DND-41 (cell line): Measurements from ENCODE around the gene TMC2.

Experiments used
- CTCF ChIP-seq: IDR thresholded peaks from 2 replicates; pipeline ENCODE4 v1.5.1; 2012; ENCODE audit warnings: borderline replicate concordance, low read length, moderate library complexity, mild to moderate bottlenecking; ENCODE audit not compliant: poor library complexity, severe bottlenecking; ENCODE audit errors: extremely low read depth
- EZH2 ChIP-seq: IDR thresholded peaks from 3 replicates; pipeline ENCODE4 v1.6.1; 2012; ENCODE audit warnings: borderline replicate concordance, low read depth, mild to moderate bottlenecking, moderate library complexity, low read length, inconsistent platforms; ENCODE audit not compliant: severe bottlenecking

DNA sequence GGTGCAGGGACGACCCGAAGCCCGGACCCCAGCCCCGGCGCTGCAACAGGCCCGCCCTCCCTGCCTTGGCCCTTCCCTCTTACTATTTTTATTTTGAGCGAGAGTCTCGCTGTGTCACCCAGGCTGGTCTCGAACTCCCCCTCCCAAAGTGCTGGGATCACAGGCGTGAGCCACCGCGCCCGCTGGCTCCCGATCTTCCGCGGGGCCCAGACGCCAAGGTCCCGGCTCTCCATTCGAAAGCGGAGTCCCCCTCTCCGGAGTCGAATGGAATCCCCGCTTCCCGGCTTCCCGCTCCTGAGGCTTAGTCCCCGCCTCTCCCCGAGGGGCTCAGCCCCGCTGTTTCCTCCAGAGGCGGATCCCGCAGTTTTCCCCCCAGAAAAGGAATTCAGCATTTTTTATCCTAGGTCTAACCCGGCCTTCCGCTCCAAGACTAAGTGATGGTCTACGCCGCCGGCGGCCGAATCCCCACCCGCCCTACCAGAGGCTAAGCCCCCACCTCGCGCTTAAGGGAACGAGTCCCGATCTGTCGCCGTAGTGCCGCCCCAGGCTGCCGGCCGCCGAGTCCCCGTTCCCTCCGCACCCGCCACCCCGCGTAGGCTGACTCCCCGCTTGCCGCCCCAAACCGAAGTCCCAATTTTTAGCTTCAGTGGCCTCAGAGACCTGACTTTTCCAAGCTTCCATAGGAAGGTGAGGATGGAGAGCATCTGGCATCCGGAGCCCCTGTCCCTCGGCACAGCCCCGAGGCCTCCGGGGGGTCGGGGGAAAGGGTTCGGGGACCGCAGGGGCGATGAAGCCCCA, 11.5 kb upstream of the TMC2 start:
- TF ChIP-seq CTCF: no peak
- TF ChIP-seq EZH2: peak; percentile 52
